Activated naive CD4-positive, alpha-beta T cell treated with anti-CD3 and anti-CD28 coated beads for 36 hours (primary cell): ENCODE results near the gene TRUB2. TPM values are rescaled to one million over a fixed set of nuclear protein-coding genes. Genes with fewer than 3 reads are reported as not detected.

Experiments used
- CTCF ChIA-PET: fragments of 350-600 bp; sonication (Branson Sonifier 250); formaldehyde crosslinking; loops from one replicate; lab custom pipeline; 2021; ENCODE audit warnings: antibody characterized with exemption; lab: Charles Lee
- DNase-seq: peaks from one replicate; pipeline ENCODE4 v3.0.0-alpha.2; 2020
- H3K27ac Mint-ChIP-seq: one replicate; pipeline ENCODE4 v1.8.0; 2021; ENCODE audit warnings: mild to moderate bottlenecking, mixed read lengths
- H3K27me3 Mint-ChIP-seq: one replicate; pipeline ENCODE4 v1.8.0; 2021; ENCODE audit warnings: low read depth, mixed read lengths
- H3K36me3 Mint-ChIP-seq: one replicate; pipeline ENCODE4 v1.8.0; 2021; ENCODE audit warnings: low read depth, mixed read lengths
- H3K4me1 Mint-ChIP-seq: one replicate; pipeline ENCODE4 v1.8.0; 2021; ENCODE audit warnings: low read depth, mixed read lengths
- H3K4me3 Mint-ChIP-seq: one replicate; pipeline ENCODE4 v1.8.0; 2021; ENCODE audit warnings: mild to moderate bottlenecking, moderate library complexity, mixed read lengths
- H3K9me3 Mint-ChIP-seq: one replicate; pipeline ENCODE4 v1.8.0; 2021; ENCODE audit warnings: mixed read lengths
- intact Hi-C: fragments of 100-400 bp; cut with micrococcal nuclease; formaldehyde crosslinking; loops from one replicate; pipeline ENCODE4 v1.15.1; 2023
- total RNA-seq, 2 experiments: library from RNA; stranded (reverse); gene quantifications; one replicate each; pipeline ENCODE4 v1.2.3, GENCODE V29; 2021

The TRUB2 gene
- total RNA-seq: 10 to 100 TPM; 28.0 to 29.4 TPM

GRCh38 chr9:128322404-128323211, at the start of gene TRUB2, which contains the start of gene COQ4:
Gene TRUB2, minus strand, starts transcription at chr9:128322447. Its CDS starts 39 bp downstream, at chr9:128322408.
Gene COQ4, plus strand, starts transcription at chr9:128322839. Its CDS starts 20 bp downstream, at chr9:128322859.
- Mint-ChIP-seq H3K9me3 (no peaks in the 10 kb centered on the region), H3K4me1 (peaks cover 22% of the 10 kb centered on the region), H3K27ac (peak within 1 kb of the TSS; percentile 94), H3K36me3 (peaks cover 7% of the 10 kb centered on the region), H3K4me3 (peak within 1 kb of the TSS; percentile 90), H3K27me3 (no peaks in the 10 kb centered on the region)
- DNase-seq: peak; percentile 95
- intact Hi-C loops: loop anchor here (1.0 to 5.0 kb wide), 9 partner anchors 18 to 256 kb away; partner anchors contain the start of genes BBLN, GOLGA2, NAIF1 and ODF2
- CTCF ChIA-PET: interaction anchor here (0.7 kb wide), 1 partner anchor 628 kb away, joined by 3 read pairs; no protein-coding TSS in a partner anchor

- peaks cover 5% of the 10 kb centered on the region for H3K36me3 Mint-ChIP-seq
- H3K9me3 Mint-ChIP-seq: no peaks in the 10 kb centered on the region
- CTCF ChIA-PET: interaction anchor here (1.2 to 2.3 kb wide), 4 partner anchors 10 to 67 kb away, joined by 3 to 28 read pairs (median 4); no protein-coding TSS in a partner anchor
- peak overlapping the region; percentile 92 for H3K4me3 Mint-ChIP-seq
- peaks cover 28% of the 10 kb centered on the region for H3K4me1 Mint-ChIP-seq
- H3K27me3 Mint-ChIP-seq: no peaks in the 10 kb centered on the region
- no peak for DNase-seq
- H3K27ac Mint-ChIP-seq: peak overlapping the region; percentile 92
- intact Hi-C loops: loop anchor here (1.0 to 5.0 kb wide), 9 partner anchors 9 to 447 kb away; partner anchors contain the start of genes COQ4, ENDOG, GLE1 and GOLGA2
Observed at GRCh38 chr9:128371630-128372117, 49.4 kb upstream of the TRUB2 start.

GRCh38 chr9:128370752-128371629, 48.7 kb upstream of the TRUB2 start, which contains the start of gene URM1:
Gene URM1, plus strand, starts transcription at chr9:128371374. Its CDS starts 7 bp downstream, at chr9:128371381.
- Mint-ChIP-seq H3K27me3 (no peaks in the 10 kb centered on the region), H3K9me3 (no peaks in the 10 kb centered on the region), H3K27ac (peak within 1 kb of the TSS; percentile 92), H3K4me3 (peak within 1 kb of the TSS; percentile 92), H3K4me1 (peaks cover 28% of the 10 kb centered on the region), H3K36me3 (peaks cover 5% of the 10 kb centered on the region)
- intact Hi-C loops: loop anchor here (1.0 to 5.0 kb wide), 9 partner anchors 9 to 447 kb away; partner anchors contain the start of genes COQ4, ENDOG, GLE1 and GOLGA2
- DNase-seq: peak; percentile 97
- CTCF ChIA-PET: interaction anchor here (0.5 to 2.3 kb wide), 8 partner anchors 9 to 269 kb away, joined by 3 to 28 read pairs (median 4); no protein-coding TSS in a partner anchor

GRCh38 chr9:128370367-128370751, 48.1 kb upstream of the TRUB2 start:
- H3K36me3 Mint-ChIP-seq: peaks cover 5% of the 10 kb centered on the region
- no peaks in the 10 kb centered on the region for H3K27me3 Mint-ChIP-seq
- CTCF ChIA-PET: interaction anchor here (0.6 to 2.3 kb wide), 4 partner anchors 9 to 70 kb away, joined by 3 to 28 read pairs (median 5); no protein-coding TSS in a partner anchor
- peaks cover 29% of the 10 kb centered on the region for H3K4me1 Mint-ChIP-seq
- peak overlapping the region; percentile 92 for H3K27ac Mint-ChIP-seq
- intact Hi-C loops: loop anchor here (2.0 to 5.0 kb wide), 3 partner anchors 86 to 402 kb away; partner anchors contain the start of genes GLE1, ODF2 and ZER1
- DNase-seq: no peak
- no peaks in the 10 kb centered on the region for H3K9me3 Mint-ChIP-seq
- H3K4me3 Mint-ChIP-seq: peak overlapping the region; percentile 92

GRCh38 chr9:128369024-128369706, 46.9 kb upstream of the TRUB2 start:
- Mint-ChIP-seq H3K4me3 (peak overlapping the region; percentile 32), H3K36me3 (peaks cover 5% of the 10 kb centered on the region), H3K27me3 (no peaks in the 10 kb centered on the region), H3K4me1 (peaks cover 38% of the 10 kb centered on the region), H3K27ac (no peak overlapping the region), H3K9me3 (no peaks in the 10 kb centered on the region)
- intact Hi-C loops: no loop called here
- DNase-seq: no peak
- CTCF ChIA-PET: interaction anchor here (1.9 kb wide), 1 partner anchor 42 kb away, joined by 5 read pairs; no protein-coding TSS in a partner anchor

GRCh38 chr9:128365525-128365924, 43.3 kb upstream of the TRUB2 start:
- H3K4me3 Mint-ChIP-seq: no peak overlapping the region
- CTCF ChIA-PET: interaction anchor here (0.6 kb wide), 1 partner anchor 21 kb away, joined by 3 read pairs; no protein-coding TSS in a partner anchor

GRCh38 chr9:128362774-128363173, 40.5 kb upstream of the TRUB2 start:
- DNase-seq: no peak
- no peaks in the 10 kb centered on the region for H3K27me3 Mint-ChIP-seq
- no peak overlapping the region for H3K4me3 Mint-ChIP-seq
- intact Hi-C loops: loop anchor here (1.0 to 5.0 kb wide), 3 partner anchors 9 to 190 kb away; partner anchors contain the start of genes SPTAN1 and URM1
- CTCF ChIA-PET: interaction anchor here (0.6 to 3.8 kb wide), 19 partner anchors 8 to 234 kb away, joined by 3 to 28 read pairs (median 4); partner anchors contain the start of genes CERCAM, CIZ1, GLE1 and URM1
- H3K4me1 Mint-ChIP-seq: peaks cover 28% of the 10 kb centered on the region
- H3K27ac Mint-ChIP-seq: no peak overlapping the region
- H3K9me3 Mint-ChIP-seq: no peaks in the 10 kb centered on the region
- H3K36me3 Mint-ChIP-seq: no peaks in the 10 kb centered on the region

More at GRCh38 chr9:128365525-128365924, 43.3 kb upstream of the TRUB2 start:
- intact Hi-C loops: no loop called here
- DNase-seq: no peak
- Mint-ChIP-seq H3K4me1 (peaks cover 33% of the 10 kb centered on the region), H3K27me3 (no peaks in the 10 kb centered on the region), H3K27ac (no peak overlapping the region), H3K36me3 (no peaks in the 10 kb centered on the region), H3K9me3 (no peaks in the 10 kb centered on the region)

GRCh38 chr9:128361986-128362646, 39.9 kb upstream of the TRUB2 start:
- Mint-ChIP-seq H3K36me3 (no peaks in the 10 kb centered on the region), H3K27ac (peak overlapping the region; percentile 61), H3K9me3 (no peaks in the 10 kb centered on the region), H3K4me1 (peaks cover 28% of the 10 kb centered on the region), H3K4me3 (peak overlapping the region; percentile 67), H3K27me3 (no peaks in the 10 kb centered on the region)
- intact Hi-C loops: loop anchor here (1.0 to 5.0 kb wide), 3 partner anchors 9 to 190 kb away; partner anchors contain the start of genes SPTAN1 and URM1
- CTCF ChIA-PET: interaction anchor here (0.6 to 3.8 kb wide), 22 partner anchors 9 to 235 kb away, joined by 3 to 28 read pairs (median 4); partner anchors contain the start of genes CERCAM, GLE1 and URM1
- peak; percentile 86 for DNase-seq

DNA sequence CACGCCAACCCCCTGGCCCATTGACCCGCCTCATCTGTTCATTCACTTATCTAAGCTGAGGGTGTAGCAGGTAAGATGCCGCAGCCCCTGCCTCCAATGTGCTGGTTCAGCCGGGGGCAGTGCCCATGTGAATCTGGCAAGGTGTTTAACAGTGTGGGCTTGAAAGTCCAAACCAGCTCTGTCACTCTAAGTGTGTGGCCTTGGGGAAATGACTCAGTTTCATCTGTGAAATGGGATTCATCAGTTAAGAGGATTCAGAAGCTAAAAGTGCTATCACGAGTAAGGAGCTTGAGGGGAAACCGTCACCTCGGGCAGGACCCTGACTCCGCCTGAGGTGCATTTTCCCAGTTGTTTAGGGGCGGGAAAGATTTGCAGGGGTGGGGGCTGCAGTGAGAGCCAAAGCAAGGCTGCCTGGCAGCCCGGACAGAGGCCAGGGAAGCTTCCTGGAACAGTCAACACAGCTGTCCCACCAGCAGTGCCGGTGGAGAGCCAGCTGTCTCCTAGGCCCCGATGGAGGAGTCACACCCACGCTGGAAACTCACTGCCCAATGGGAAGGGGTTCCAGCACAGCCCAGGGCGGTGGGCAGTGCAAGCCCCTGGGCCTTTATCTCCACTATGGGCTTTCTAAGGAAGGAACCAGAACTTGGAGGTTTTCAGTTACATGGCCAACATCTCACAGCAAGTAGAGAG, 39.2 kb upstream of the TRUB2 start:
- no peaks in the 10 kb centered on the region for H3K36me3 Mint-ChIP-seq
- no peaks in the 10 kb centered on the region for H3K9me3 Mint-ChIP-seq
- peak overlapping the region; percentile 61 for H3K27ac Mint-ChIP-seq
- DNase-seq: no peak
- peaks cover 28% of the 10 kb centered on the region for H3K4me1 Mint-ChIP-seq
- CTCF ChIA-PET: interaction anchor here (0.5 to 3.8 kb wide), 15 partner anchors 9 to 236 kb away, joined by 3 to 28 read pairs (median 4); partner anchors contain the start of genes CERCAM and URM1
- H3K4me3 Mint-ChIP-seq: peak overlapping the region; percentile 67
- intact Hi-C loops: loop anchor here (5.0 kb wide), 1 partner anchor 191 kb away; the partner anchor contains the start of gene SPTAN1
- H3K27me3 Mint-ChIP-seq: no peaks in the 10 kb centered on the region
